Parathyroid adenoma (tissue), 2 donors: ENCODE measurements around the gene CAD.
A peak's percentile ranks its signal among the peaks of the same experiment; 100 is the strongest.

Experiments used
- H2AFZ ChIP-seq: fragments of 300-600 bp; sonication (generic); one replicate; pipeline ENCODE4 v1.7.0; 2017; ENCODE audit warnings: antibody characterized with exemption, mild to moderate bottlenecking
- H3K27ac ChIP-seq: fragments of 300-600 bp; sonication (generic); one replicate; pipeline ENCODE4 v1.7.0; 2017
- H3K27me3 ChIP-seq: fragments of 300-600 bp; sonication (generic); one replicate; pipeline ENCODE4 v1.7.0; 2017; ENCODE audit warnings: low read length; ENCODE audit not compliant: control insufficient read depth, insufficient read depth
- H3K36me3 ChIP-seq: fragments of 300-600 bp; sonication (generic); one replicate; pipeline ENCODE4 v1.7.0; 2017; ENCODE audit warnings: low read length; ENCODE audit not compliant: control insufficient read depth, insufficient read depth
- H3K4me1 ChIP-seq: fragments of 300-600 bp; sonication (generic); one replicate; pipeline ENCODE4 v1.7.0; 2017; ENCODE audit warnings: control low read depth
- H3K4me2 ChIP-seq: fragments of 300-600 bp; sonication (generic); one replicate; pipeline ENCODE4 v1.7.0; 2017; ENCODE audit warnings: low read length
- H3K4me3 ChIP-seq: fragments of 300-600 bp; sonication (generic); one replicate; pipeline ENCODE4 v1.7.0; 2017; ENCODE audit warnings: low read depth, low read length
- H3K79me2 ChIP-seq: fragments of 300-600 bp; sonication (generic); one replicate; pipeline ENCODE4 v1.7.0; 2017; ENCODE audit warnings: control low read depth
- H3K9ac ChIP-seq: fragments of 300-600 bp; sonication (generic); one replicate; pipeline ENCODE4 v1.7.0; 2017; ENCODE audit warnings: mild to moderate bottlenecking
- H3K9me3 ChIP-seq: fragments of 300-600 bp; sonication (generic); one replicate; pipeline ENCODE4 v1.7.0; 2017; ENCODE audit warnings: low read length; ENCODE audit not compliant: control insufficient read depth
- TF ChIP-seq, protein P1 (sequence below): fragments of 300-600 bp; sonication (generic); IDR thresholded peaks from one replicate; pipeline ENCODE4 v1.7.0; 2017; ENCODE audit warnings: antibody characterized with exemption, mild to moderate bottlenecking
- donor health status: primary hyperparathyroidism.

Gene CAD

DNA sequence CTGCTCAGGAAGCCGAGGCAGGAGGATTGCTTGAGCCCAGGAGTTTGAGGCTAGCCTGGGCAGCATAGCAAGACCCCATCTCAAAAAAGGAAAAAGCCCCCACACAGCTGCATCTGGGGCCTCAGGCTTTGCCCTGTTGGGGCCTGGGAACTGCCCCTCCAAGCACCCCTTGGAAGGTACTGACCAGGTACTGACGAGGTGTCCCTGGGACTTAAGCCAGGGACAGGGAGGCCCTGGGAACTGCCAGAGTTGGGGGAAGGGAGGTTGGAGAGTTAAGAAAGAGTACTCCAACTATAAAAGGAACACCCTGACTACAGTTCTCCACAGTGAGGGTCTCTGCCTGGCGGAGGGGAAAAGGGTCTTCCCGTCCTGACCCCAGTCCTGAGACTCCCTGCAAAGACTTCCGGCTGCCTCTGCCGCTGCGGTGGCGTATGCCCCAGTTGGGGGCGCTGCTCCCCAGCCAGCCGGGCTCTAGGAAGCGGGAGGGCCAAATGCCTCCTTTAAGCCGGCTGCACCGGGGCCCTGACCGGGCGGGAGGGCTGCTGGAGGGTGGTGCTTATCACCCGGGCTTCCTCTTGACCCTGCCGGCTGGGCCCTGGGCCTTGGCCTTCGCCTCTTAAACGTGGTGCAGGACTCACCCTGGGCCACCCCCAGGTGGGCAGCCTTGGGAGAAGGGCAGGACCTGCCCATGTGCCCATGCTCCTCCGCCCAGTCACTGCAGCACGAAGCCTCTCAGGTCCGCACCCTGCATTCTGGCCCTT lies 32.9 kb downstream of the CAD start:
- Histone ChIP-seq H3K4me2 (no peak overlapping the region), H3K79me2 (no peaks in the 10 kb centered on the region), H3K4me1 (no peaks in the 10 kb centered on the region), H2AFZ (peak overlapping the region; percentile 56), H3K4me3 (no peak overlapping the region), H3K27ac (no peak overlapping the region), H3K9ac (no peak overlapping the region), H3K27me3 (no peaks in the 10 kb centered on the region), H3K9me3 (no peaks in the 10 kb centered on the region), H3K36me3 (no peaks in the 10 kb centered on the region)
- TF ChIP-seq, protein P1, sequence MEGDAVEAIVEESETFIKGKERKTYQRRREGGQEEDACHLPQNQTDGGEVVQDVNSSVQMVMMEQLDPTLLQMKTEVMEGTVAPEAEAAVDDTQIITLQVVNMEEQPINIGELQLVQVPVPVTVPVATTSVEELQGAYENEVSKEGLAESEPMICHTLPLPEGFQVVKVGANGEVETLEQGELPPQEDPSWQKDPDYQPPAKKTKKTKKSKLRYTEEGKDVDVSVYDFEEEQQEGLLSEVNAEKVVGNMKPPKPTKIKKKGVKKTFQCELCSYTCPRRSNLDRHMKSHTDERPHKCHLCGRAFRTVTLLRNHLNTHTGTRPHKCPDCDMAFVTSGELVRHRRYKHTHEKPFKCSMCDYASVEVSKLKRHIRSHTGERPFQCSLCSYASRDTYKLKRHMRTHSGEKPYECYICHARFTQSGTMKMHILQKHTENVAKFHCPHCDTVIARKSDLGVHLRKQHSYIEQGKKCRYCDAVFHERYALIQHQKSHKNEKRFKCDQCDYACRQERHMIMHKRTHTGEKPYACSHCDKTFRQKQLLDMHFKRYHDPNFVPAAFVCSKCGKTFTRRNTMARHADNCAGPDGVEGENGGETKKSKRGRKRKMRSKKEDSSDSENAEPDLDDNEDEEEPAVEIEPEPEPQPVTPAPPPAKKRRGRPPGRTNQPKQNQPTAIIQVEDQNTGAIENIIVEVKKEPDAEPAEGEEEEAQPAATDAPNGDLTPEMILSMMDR = peak; percentile 57

GRCh38 chr2:27250652-27251379 lies 33.6 kb downstream of the CAD start:
- Histone ChIP-seq H3K4me2 (no peak overlapping the region), H3K27ac (no peak overlapping the region), H3K4me3 (no peak overlapping the region), H2AFZ (no peak overlapping the region), H3K9ac (no peak overlapping the region), H3K4me1 (no peaks in the 10 kb centered on the region), H3K79me2 (no peaks in the 10 kb centered on the region), H3K36me3 (no peaks in the 10 kb centered on the region), H3K27me3 (no peaks in the 10 kb centered on the region), H3K9me3 (no peaks in the 10 kb centered on the region)
- TF ChIP-seq, protein P1 = no peak

- Histone ChIP-seq H3K9me3 (no peaks in the 10 kb centered on the region), H3K79me2 (no peaks in the 10 kb centered on the region), H3K4me2 (no peak overlapping the region), H3K4me3 (no peak overlapping the region), H3K36me3 (no peaks in the 10 kb centered on the region), H3K9ac (no peak overlapping the region), H3K27me3 (no peaks in the 10 kb centered on the region), H3K27ac (no peak overlapping the region), H2AFZ (no peak overlapping the region), H3K4me1 (no peaks in the 10 kb centered on the region)
- TF ChIP-seq, protein P1 = no peak
Measured at GRCh38 chr2:27251766-27252165, 34.6 kb downstream of the CAD start.

GRCh38 chr2:27255187-27255586 lies 38.0 kb downstream of the CAD start:
- Histone ChIP-seq H2AFZ (no peak overlapping the region), H3K9ac (no peak overlapping the region), H3K4me1 (no peaks in the 10 kb centered on the region), H3K4me3 (no peak overlapping the region), H3K4me2 (no peak overlapping the region), H3K36me3 (no peaks in the 10 kb centered on the region), H3K79me2 (no peaks in the 10 kb centered on the region), H3K27me3 (no peaks in the 10 kb centered on the region), H3K27ac (no peak overlapping the region), H3K9me3 (no peaks in the 10 kb centered on the region)
- TF ChIP-seq, protein P1 = no peak
